Measurements from ENCODE around the gene UBR3.
"Not testable (repeated sequence)": the region's sequence is repeated elsewhere in the genome, so short reads cannot be mapped to it uniquely, and the experiment has no call there.

Gene UBR3

GRCh38 chr2:169871994-169872393 is 44.7 kb downstream of the UBR3 start:
- DNase-seq: no peak

- DNase-seq: peak; percentile 14
These were observed 50.1 kb downstream of the UBR3 start for GRCh38 chr2:169877398-169877797.

- no peak for DNase-seq
These were observed 59.9 kb downstream of the UBR3 start for GRCh38 chr2:169887120-169887519.

GRCh38 chr2:169891593-169892298 is 64.5 kb downstream of the UBR3 start:
- no peak for DNase-seq

GRCh38 chr2:169892951-169893350 is 65.7 kb downstream of the UBR3 start:
- no peak for DNase-seq

- DNase-seq: no peak
These were observed 68.2 kb downstream of the UBR3 start for GRCh38 chr2:169895294-169895985.

- DNase-seq: no peak
These were observed 70.6 kb downstream of the UBR3 start for GRCh38 chr2:169897834-169898233.

GRCh38 chr2:169900103-169900502 is 72.8 kb downstream of the UBR3 start:
- not testable (repeated sequence) for DNase-seq

DNA sequence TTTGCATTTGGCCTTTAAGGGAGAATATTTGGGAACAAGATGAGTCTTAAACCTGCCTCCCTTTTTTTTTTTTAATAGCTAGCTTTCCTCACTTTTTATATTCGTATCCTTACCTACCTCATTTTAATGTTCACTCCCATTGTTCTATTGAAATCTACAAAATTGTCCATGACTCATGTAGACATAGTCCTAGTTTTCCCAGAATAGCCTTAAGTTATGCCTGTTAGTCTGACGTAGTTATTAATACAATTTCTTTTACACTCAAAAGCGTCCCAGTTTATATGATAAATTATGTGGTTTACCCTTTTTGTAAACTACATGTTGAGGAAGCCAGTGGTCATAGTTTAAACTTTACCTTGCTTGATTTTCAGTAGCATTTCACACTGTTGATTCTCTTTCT is 73.4 kb downstream of the UBR3 start:
- no peak for DNase-seq

DNA sequence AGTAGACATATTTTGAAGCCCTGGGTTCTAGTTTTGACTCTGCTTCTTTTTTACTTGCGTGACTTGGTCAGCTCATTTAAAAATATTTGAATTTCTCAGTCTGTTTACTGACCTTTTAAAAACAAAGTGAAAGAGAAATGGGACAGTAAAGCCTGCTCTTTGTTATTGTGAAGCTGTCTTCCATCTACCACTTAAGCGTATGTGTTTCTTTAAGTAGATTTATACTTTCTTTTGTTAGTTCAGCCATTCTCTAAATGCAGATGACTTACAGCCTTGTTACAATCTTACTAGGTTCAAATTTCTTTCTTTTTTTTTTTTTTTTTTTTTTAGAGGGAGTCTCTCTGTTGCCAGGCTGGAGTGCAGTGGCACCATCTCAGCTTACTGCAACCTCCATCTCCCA is 79.5 kb downstream of the UBR3 start:
- no peak for DNase-seq

- no peak for DNase-seq
These were observed 82.1 kb downstream of the UBR3 start for GRCh38 chr2:169909376-169909775.

GRCh38 chr2:169910109-169910799 is 83.0 kb downstream of the UBR3 start:
- no peak for DNase-seq

DNA sequence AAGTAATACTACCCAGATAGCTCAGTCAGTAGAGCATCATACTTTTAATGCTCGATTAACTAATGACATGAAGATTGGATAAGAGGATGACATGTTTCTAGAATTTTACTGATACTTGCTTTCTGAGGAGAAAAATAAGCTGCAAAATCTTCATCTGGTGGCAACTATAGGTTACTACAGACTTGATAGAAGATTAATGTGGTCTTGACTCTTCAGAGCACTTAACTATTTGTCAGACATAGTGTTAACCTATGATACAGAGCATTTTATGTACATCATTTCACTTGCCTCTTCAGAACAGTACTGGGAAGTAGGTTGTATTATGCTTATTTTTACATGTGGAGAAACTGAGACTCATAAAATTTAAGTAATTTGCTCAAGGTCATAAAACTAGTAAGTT is 83.9 kb downstream of the UBR3 start:
- DNase-seq: no peak

DNA sequence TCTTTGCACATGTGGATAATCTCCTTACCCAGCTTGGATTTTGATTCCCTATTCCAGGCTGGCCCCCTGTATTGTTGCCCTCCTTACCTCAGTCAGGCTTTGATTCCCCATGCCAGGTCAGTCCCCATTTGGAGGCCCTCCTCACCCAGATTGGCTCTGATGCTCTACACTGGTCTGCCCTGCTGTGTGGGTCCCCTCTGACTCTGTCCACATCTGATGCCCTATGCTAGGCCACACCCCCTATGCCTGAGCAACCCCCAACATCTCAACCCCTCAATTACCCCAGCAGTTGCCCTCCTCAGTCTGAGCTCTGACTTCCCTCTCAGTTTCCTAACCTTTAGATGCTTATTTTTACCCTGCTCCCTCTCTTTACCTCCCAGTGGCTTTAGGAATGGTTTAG is 89.4 kb downstream of the UBR3 start:
- DNase-seq: no peak

- DNase-seq: no peak
These were observed 96.7 kb downstream of the UBR3 start for GRCh38 chr2:169923977-169924376.

- no peak for DNase-seq
These were observed 98.7 kb downstream of the UBR3 start for GRCh38 chr2:169925968-169926367.

DNA sequence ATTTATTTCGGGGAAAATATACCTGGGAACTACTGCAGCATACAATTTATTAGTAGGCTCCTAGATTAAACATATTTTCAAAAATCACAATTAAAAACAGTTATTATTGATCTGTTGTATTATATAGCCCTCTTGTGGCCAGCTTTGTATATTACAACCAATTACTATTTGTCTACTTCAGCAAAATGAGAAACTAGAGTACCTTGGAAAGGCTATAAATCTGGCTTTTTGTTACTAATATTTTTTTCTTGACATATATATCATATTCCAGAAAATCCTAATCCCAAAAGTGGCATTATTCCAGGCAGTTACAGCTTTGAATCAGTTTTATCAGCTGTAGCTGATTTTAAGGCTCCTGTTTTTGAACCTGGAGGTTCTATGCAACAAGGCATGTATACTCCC is 101.2 kb downstream of the UBR3 start:
- DNase-seq: peak; percentile 65

DNA sequence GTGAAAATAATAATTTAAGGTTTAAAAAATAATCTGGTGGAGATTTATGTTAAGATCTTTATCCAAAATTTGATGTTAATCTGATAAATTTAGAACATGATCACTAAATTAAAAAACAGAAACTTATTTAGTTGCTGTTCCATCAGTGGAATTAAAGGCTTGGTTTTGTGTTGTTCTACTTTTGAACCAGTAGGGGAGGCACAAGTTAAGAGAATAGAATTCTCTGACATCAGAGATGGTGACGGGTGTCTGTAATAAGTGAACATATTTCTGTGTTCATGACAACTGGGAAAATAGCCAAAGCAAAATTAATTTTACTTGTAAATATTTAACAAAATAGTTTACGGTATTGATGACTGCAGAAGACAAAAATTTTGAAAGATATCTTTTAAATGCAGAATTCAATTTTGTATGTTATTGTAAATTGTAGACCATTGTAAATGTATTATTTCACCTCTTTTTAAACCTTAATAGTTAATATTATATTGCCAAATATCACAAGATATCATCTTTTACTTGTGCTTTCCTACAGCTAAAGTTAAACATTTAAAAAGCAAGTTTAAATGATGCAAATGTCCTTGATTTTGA is 106.0 kb downstream of the UBR3 start:
- DNase-seq: peak; percentile 83

DNA sequence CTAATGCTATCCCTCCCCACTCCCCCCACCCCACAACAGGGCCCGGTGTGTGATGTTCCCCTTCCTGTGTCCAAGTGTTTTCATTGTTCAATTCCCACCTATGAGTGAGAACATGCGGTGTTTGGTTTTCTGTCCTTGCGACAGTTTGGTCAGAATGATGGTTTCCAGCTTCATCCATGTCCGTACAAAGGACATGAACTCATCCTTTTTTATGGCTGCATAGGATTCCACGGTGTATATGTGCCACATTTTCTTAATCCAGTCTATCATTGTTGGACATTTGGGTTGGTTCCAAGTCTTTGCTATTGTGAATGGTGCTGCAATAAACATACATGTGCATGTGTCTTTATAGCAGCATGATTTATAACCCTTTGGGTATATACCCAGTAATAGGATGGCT is 109.4 kb downstream of the UBR3 start:
- DNase-seq: not testable (repeated sequence)

DNA sequence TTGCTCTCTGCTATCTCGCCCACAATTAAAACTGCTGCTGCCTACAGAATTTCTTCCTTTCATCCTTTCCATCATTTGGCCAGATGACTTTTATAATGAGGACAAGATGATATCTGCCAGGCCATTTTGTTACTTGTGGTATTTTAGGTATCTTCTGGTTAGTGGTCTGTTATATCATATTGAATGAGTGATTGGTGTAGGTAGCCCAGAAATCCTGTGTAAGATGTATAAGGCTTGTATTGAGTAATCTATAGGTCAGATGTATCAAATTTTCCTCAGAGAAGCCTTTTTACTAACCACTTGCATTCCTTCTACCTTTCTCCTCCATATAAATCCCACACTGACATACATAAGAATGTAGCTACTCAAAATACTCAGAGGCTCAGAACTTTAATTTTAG is 118.3 kb downstream of the UBR3 start:
- DNase-seq: no peak

- DNase-seq: no peak
These were observed 118.8 kb downstream of the UBR3 start for GRCh38 chr2:169946092-169946491.

GRCh38 chr2:169946546-169946945 is 119.3 kb downstream of the UBR3 start:
- no peak for DNase-seq

DNA sequence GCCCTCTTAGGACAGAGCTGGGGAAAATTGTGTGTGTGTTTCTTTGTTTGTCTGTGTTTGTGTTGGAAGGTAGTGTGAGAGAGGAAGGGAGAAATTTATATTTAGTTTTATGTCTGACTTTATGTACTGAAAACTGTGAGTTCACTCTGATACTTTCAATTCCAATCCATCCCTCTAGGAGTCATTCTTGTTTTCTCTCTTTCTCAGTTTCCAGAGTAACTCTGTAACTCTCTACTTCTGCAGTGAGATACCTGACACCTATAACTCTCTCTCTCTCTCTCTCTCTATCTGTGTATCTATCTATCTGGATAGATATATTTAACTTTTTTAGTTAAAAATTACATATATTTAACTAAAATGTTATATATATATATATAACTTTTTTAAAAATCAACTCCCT is 128.7 kb downstream of the UBR3 start:
- DNase-seq: no peak

GRCh38 chr2:169957219-169957618 is 130.0 kb downstream of the UBR3 start:
- DNase-seq: not testable (repeated sequence)

Measured in NCI-H1694 treated with DMSO at 0.1 percent for 48 hours (cell line).